Right lung (tissue), 10 donors: ENCODE results near the gene TBXT. TPM values are rescaled to one million over a fixed set of nuclear protein-coding genes. Genes with fewer than 3 reads are reported as not detected.
"Not testable (repeated sequence)": the region's sequence is repeated elsewhere in the genome, so short reads cannot be mapped to it uniquely, and the experiment has no call there.

Source experiments
- DNase-seq, 2 donors: peaks; one replicate each; pipeline ENCODE4 v3.0.0-alpha.2; 2013
- long read RNA-seq, 8 donors: transcript quantifications; one replicate each; lab custom pipeline, GENCODE V29; 2026
- polyA plus RNA-seq, 5 donors: library from polyadenylated mRNA; unstranded; fragments of 120-200 nt; gene quantifications; one replicate each; pipeline versions ENCODE4 v1.2.1 to v1.2.3, GENCODE V29; 2013; ENCODE audit warnings: inconsistent platforms in 1 of 5, low replicate concordance in 1 of 5; ENCODE audit not compliant: insufficient read length in 5 of 5, insufficient read depth in 1 of 5

TBXT gene
- polyA plus RNA-seq: not detected
- long read RNA-seq, donor 1: 0 reads
- long read RNA-seq, donor 2: 0 reads
- long read RNA-seq, donor 3: 0 reads
- long read RNA-seq, donor 4: 0 reads
- long read RNA-seq, donor 5: 0 reads
- long read RNA-seq, donor 6: 0 reads
- long read RNA-seq, donor 7: 0 reads
- long read RNA-seq, donor 8: 0 reads

GRCh38 chr6:166167801-166168615 lies at the start of gene TBXT:
TSS of gene TBXT (minus strand) at chr6:166167851. CDS start at chr6:166167591, 260 bp downstream.
- DNase-seq: no peak

- no peak for DNase-seq
Measured at GRCh38 chr6:166207284-166207561, 39.6 kb upstream of the TBXT start.

- DNase-seq: peak in 1 of 2 donors; percentile 9
Measured at GRCh38 chr6:166206510-166207283, 39.0 kb upstream of the TBXT start.

GRCh38 chr6:166206066-166206465 lies 38.4 kb upstream of the TBXT start:
- no peak for DNase-seq

GRCh38 chr6:166204852-166205650 lies 37.4 kb upstream of the TBXT start:
- DNase-seq: no peak

- no peak for DNase-seq
Measured at GRCh38 chr6:166203641-166204222, 36.1 kb upstream of the TBXT start.

- DNase-seq: no peak
Measured at GRCh38 chr6:166203003-166203640, 35.5 kb upstream of the TBXT start.

GRCh38 chr6:166202321-166202733 lies 34.7 kb upstream of the TBXT start:
- no peak for DNase-seq

- DNase-seq: no peak
Measured at GRCh38 chr6:166201878-166202277, 34.2 kb upstream of the TBXT start.

- no peak for DNase-seq
Measured at GRCh38 chr6:166197361-166197760, 29.7 kb upstream of the TBXT start.

- no peak for DNase-seq
Measured at GRCh38 chr6:166195860-166196238, 28.2 kb upstream of the TBXT start.

- no peak for DNase-seq
Measured at GRCh38 chr6:166194914-166195859, 27.5 kb upstream of the TBXT start.

GRCh38 chr6:166192557-166192956 lies 24.9 kb upstream of the TBXT start:
- DNase-seq: no peak

GRCh38 chr6:166192136-166192535 lies 24.5 kb upstream of the TBXT start:
- no peak for DNase-seq

GRCh38 chr6:166179704-166180103 lies 12.1 kb upstream of the TBXT start:
- no peak for DNase-seq

- no peak for DNase-seq
Measured at GRCh38 chr6:166176106-166176505, 8.5 kb upstream of the TBXT start.

GRCh38 chr6:166175093-166175492 lies 7.4 kb upstream of the TBXT start:
- DNase-seq: not testable (repeated sequence)

- DNase-seq: no peak
Measured at GRCh38 chr6:166174031-166174430, 6.4 kb upstream of the TBXT start.

- DNase-seq: no peak
Measured at GRCh38 chr6:166173281-166173951, 5.8 kb upstream of the TBXT start.
